HG02885 (cell line): ENCODE measurements around the gene HTR2A.

Experiments
- ATAC-seq: cut with Tn5 transposase; IDR thresholded peaks from one replicate; pipeline ENCODE4 v1.9.1; 2021; ENCODE audit warnings: mild to moderate bottlenecking; ENCODE audit not compliant: unreplicated experiment, poor library complexity

Gene HTR2A

GRCh38 chr13:46896341-46897137, at the start of gene HTR2A:
TSS of gene HTR2A (minus strand) at chr13:46897053. CDS start at chr13:46895906, 1,147 bp downstream.
- no peak for ATAC-seq

DNA sequence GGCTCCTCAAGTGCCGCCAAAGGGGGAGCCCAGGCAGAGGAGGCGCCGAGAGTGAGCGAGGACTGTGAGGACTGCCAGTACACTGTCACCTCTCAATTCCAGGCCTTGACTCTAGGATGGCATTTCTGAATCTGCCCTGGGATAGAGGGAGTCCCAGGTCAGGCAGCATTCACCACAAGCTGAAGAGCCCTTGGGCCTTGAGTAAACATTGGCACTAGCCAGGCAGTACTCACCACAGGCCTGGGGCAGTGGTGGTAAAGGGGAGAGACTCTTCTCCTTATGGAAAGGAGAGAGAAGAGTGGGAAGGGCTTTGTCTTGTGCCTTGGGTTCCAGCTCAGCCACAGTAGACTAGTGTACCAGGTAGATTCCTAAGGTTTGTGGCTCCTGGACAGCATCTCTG, 39.7 kb upstream of the HTR2A start:
- ATAC-seq: no peak

- no peak for ATAC-seq
These were observed 37.9 kb upstream of the HTR2A start for GRCh38 chr13:46934749-46935148.

DNA sequence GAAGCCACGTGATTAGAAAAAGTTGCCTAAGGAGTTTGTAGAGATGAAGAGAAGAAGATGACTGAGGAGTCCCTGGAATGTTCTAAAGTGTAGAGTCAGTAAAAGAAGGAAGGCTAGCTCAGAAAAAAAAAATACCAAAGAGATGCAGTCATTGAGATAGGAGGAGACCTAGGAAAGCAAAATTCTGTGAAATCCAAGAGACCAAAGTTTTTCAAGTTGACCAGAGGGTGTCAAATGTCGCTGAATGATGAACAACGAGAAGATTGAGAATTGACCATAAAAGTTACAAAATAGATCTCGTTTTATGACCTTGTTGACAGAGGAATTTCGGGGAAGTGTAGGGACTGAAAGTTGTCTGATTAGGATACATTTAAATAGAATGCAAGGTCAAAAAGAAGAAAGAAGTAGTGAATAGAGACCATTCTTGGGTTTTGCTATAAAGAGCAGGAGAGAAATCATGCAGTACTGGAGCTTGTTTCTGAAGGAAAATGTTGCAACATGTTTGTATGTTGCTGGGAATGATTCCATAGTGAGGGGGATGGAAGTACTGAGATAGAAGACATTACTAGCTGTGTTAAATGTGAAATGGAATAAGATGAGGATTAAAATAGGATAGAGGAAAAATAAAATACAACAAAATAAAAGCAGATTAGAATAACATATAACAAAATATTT, 30.2 kb upstream of the HTR2A start:
- no peak for ATAC-seq

- ATAC-seq: no peak
These were observed 28.6 kb upstream of the HTR2A start for GRCh38 chr13:46925486-46925885.

GRCh38 chr13:46914341-46914740, 17.5 kb upstream of the HTR2A start:
- ATAC-seq: no peak

DNA sequence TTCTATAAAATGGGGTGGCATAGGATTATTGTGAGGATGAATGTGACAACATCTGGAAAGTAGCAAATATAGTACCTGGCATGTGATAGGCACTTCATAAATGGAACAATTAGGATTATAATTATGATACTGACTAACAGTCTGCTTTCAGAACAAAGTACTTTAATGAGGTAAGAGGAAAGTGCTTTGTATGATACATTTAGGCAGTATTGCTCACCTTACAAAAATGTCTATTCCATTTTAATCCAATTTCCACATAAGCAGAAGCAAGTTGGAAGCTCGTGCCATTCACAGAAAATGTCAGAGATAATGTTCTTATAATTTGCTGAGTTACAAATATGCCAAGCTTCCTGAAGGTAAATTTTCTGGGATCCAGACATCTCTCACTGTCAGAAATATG, 16.9 kb upstream of the HTR2A start:
- ATAC-seq: no peak

DNA sequence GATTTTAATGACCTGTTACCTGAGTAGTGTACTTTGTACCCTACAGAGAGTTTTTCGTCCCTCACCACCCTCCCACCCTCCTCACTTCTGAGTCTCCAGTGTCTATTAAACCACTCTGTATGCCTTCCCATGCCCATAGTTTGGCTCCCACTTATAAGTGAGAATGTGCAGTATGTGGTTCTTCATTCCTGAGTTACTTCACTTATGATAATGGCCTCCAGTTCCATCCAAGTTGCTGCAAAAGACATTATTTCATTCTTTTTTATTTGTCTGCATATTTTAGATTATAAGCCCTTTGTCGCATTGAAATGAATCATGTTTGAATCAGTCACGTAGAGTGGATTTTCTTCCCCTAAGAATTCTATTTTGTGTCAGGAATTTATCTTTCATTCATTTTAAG, 12.2 kb upstream of the HTR2A start:
- ATAC-seq: no peak

DNA sequence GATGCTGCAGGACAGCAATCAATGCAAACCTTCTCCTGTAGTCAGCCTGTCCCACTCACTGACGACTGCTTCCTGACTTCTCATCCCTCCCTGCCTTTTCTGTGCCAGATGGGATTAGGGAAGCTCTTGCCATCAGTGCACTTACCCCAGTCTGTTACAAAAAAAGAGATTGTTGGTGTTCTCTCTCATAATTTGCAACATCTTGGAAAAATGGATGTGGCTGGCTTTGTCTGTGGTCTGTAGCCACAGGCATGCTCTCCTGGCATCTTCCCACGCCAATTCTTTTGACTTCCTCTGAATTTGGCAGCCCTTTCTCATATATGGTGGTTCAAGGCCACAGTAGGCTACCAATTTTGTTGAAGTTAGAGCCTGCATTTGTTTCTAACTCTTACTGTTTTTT, 11.6 kb upstream of the HTR2A start:
- ATAC-seq: no peak

DNA sequence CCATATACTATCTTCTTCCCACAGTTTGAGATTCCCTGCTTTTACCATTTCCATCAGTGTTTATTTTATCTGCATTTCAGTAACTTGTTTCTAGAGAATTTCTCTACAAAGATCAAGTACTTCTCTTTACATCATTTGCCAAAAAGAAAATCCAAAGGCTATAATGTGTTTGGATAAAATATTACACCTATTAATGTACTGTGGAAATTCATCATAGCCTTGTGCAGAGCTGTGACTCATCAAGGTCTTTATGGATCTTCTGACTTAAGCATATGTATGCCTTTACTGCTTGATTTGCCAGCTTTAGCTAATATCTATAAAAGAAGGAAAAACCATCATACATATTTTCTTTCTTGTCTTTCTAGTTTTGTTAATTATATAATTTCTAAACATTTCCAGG, 9.6 kb upstream of the HTR2A start:
- ATAC-seq: no peak

DNA sequence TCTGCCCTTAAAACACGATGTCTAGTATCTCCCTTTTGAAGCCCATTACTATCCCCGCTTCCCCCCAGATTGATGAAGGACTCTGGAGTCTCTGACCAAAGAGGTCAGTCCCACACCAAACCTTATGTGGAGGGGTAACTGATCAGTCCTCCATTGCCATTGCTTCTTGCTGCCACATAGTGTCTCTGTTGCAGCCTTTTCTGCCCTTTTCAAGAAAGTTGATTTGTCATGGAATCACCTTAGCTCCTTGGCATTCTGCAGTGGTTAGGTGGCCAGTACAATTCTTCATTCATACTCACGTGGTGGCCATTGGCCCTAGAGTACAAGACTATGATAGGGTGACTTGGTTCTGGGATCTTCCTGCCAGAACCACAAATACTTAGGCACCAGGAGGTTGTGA, 8.4 kb upstream of the HTR2A start:
- no peak for ATAC-seq

DNA sequence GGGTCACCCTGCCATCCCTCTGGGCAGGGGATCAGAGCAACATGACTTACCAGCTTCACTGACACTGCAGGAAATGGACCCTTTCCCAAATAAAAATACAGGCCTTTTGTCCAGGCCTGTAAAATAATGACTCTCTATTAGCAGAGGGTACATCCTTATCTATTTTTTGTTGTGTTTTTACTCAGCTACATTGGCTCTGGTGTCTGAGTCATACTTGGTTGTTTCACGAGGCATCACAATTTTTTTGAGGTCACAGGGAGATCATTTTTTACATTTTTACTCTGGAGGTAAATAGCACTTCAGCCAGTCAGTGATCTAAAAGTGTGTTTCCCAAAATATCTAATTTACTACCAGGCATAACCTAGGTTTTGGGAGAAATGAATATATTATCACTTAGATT, 6.9 kb upstream of the HTR2A start:
- ATAC-seq: no peak

- ATAC-seq: no peak
These were observed 4.9 kb upstream of the HTR2A start for GRCh38 chr13:46901721-46902120.

- no peak for ATAC-seq
These were observed 2.9 kb upstream of the HTR2A start for GRCh38 chr13:46899801-46900200.

DNA sequence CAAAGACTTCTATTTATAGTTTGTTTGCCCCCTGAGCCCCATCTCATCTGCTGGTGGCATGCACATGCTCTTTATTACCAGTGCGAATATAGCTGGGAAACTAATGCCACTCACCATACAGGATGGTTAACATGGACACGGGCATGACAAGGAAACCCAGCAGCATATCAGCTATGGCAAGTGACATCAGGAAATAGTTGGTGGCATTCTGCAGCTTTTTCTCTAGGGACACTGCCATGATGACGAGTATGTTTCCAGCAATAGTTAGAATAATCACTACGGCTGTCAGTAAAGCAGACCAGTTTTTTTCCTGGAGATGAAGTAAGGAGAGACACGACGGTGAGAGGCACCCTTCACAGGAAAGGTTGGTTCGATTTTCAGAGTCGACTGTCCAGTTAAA, 1.5 kb downstream of the HTR2A start:
- ATAC-seq: no peak

GRCh38 chr13:46894568-46894967, 2.3 kb downstream of the HTR2A start:
- no peak for ATAC-seq

GRCh38 chr13:46893798-46894560, 2.9 kb downstream of the HTR2A start:
- ATAC-seq: peak; percentile 89

DNA sequence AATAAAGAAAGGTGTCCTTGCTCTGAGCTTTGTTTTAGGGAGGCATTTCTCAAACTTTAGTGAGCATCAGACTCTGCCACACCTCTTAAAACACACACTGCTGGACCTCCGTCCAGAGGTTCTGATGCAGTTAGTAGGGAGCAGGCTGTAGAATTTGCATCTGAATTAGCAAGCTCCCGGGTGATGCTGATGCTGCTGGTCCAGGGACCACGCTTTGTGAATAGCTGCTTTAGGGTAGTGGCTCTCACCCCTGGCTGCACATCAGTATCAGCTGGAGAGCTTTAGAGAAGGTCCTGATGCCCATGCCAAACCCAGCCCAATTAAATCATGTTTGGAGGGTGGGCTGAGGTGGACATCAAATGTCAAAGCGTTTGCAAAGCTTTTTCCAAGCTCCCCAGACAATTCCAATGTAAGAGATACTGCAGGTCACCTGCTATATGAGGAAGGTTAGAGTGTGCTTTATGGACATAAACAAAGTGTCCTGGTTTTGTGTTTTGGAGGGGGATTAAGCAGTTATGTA, 3.6 kb downstream of the HTR2A start:
- ATAC-seq: no peak

DNA sequence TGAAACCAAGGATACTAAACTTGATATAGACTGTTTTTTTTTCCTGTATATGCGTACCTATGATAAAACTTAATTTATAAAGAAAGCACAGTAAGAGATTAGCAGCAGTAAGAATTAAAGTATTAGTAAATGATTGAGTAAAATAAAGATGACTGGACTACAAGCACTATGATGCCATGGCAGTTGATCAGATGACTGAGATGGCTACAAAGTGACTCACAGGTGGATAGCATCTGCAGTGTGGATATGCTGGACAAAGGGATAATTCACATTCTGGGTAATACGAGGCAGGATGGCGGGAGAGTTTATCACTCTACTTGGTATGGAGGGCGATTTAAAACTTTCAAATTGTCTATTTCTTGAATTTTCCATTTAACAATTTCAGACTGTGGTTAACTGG, 11.8 kb downstream of the HTR2A start:
- no peak for ATAC-seq

DNA sequence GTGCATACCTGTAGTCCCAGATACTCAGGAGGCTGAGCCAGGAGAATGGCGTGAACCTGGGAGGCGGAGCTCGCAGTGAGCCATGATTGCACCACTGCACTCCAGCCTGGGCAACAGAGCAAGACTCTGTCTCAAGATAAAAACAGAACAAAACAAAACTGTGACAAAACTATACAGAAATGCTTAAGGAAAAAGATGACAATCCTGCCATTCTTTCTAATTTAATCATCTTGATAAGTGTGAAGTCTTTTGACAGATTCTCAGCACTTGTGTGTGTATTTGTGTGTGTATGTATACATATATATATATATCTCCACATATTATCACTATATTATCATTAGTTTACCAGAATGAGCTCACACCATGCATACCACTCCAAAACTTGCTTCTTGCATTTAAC, 12.3 kb downstream of the HTR2A start:
- ATAC-seq: no peak

- no peak for ATAC-seq
These were observed 15.2 kb downstream of the HTR2A start for GRCh38 chr13:46881621-46882020.
